Measurements from ENCODE around the gene SLIT1. TPM values are rescaled to one million over a fixed set of nuclear protein-coding genes. Genes with fewer than 3 reads are reported as not detected.

Gene SLIT1
- total RNA-seq, 1 experiment from 2014 or later: not detected

GRCh38 chr10:96973809-96974747 is 211.7 kb downstream of the SLIT1 start:
- Mint-ChIP-seq H3K4me1 (ENCODE audit: insufficient read depth, unreplicated experiment) (no peaks in the 10 kb centered on the region), H3K36me3 (ENCODE audit: insufficient read depth, unreplicated experiment) (peaks cover 11% of the 10 kb centered on the region), H3K27me3 (ENCODE audit: insufficient read depth, unreplicated experiment) (no peaks in the 10 kb centered on the region), H3K27ac (ENCODE audit: low read depth, unreplicated experiment) (no peak overlapping the region), H3K9me3 (ENCODE audit: unreplicated experiment) (no peaks in the 10 kb centered on the region), H3K4me3 (ENCODE audit: unreplicated experiment) (no peak overlapping the region)
- BruUV-seq (replicated peaks): no TSS peak
- POLR2A ChIA-PET: interaction anchor here (0.6 to 1.7 kb wide), 4 partner anchors 8 to 123 kb away, joined by 3 to 5 read pairs (median 3); no protein-coding TSS in a partner anchor
- TF ChIP-seq, protein P1, sequence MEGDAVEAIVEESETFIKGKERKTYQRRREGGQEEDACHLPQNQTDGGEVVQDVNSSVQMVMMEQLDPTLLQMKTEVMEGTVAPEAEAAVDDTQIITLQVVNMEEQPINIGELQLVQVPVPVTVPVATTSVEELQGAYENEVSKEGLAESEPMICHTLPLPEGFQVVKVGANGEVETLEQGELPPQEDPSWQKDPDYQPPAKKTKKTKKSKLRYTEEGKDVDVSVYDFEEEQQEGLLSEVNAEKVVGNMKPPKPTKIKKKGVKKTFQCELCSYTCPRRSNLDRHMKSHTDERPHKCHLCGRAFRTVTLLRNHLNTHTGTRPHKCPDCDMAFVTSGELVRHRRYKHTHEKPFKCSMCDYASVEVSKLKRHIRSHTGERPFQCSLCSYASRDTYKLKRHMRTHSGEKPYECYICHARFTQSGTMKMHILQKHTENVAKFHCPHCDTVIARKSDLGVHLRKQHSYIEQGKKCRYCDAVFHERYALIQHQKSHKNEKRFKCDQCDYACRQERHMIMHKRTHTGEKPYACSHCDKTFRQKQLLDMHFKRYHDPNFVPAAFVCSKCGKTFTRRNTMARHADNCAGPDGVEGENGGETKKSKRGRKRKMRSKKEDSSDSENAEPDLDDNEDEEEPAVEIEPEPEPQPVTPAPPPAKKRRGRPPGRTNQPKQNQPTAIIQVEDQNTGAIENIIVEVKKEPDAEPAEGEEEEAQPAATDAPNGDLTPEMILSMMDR (IDR thresholded peaks at IDR 0.05; ENCODE audit: unreplicated experiment): no peak
- CTCF ChIA-PET: interaction anchor here (0.7 to 1.5 kb wide), 4 partner anchors 63 to 291 kb away, joined by 3 to 6 read pairs (median 4); no protein-coding TSS in a partner anchor
- no peak for DNase-seq (ENCODE audit: unreplicated experiment)
- intact Hi-C loops (cut with micrococcal nuclease): no loop called here

DNA sequence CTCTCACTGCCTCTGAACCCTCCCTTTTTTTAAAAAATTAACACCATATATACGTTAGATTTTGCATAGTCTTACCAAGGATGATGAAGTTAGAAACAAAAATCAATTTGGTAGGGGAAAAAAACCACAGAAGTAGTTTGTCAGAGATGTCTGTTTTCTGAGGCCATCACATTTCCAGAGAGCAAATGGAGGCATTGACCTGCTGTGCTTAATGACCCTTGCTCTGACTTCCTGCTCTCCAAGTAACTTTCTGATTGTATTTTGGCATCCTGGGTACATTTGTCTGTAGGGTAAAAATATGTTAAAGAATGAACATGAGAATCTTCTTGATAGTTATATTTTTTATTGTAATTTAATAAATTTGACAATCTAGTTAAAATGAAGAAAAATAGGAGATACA is 213.5 kb downstream of the SLIT1 start:
- peaks cover 8% of the 10 kb centered on the region for H3K36me3 Mint-ChIP-seq (ENCODE audit: insufficient read depth, unreplicated experiment)
- no peak overlapping the region for H3K4me3 Mint-ChIP-seq (ENCODE audit: unreplicated experiment)
- no peak overlapping the region for H3K27ac Mint-ChIP-seq (ENCODE audit: low read depth, unreplicated experiment)
- H3K4me1 Mint-ChIP-seq (ENCODE audit: insufficient read depth, unreplicated experiment): no peaks in the 10 kb centered on the region
- H3K9me3 Mint-ChIP-seq (ENCODE audit: unreplicated experiment): no peaks in the 10 kb centered on the region
- ChIA-PET CTCF (no interaction called here), POLR2A (no interaction called here)
- no peaks in the 10 kb centered on the region for H3K27me3 Mint-ChIP-seq (ENCODE audit: insufficient read depth, unreplicated experiment)
- TF ChIP-seq, protein P1 (IDR thresholded peaks at IDR 0.05; ENCODE audit: unreplicated experiment): no peak
- BruUV-seq (replicated peaks): no TSS peak
- DNase-seq (ENCODE audit: unreplicated experiment): no peak
- intact Hi-C loops (cut with micrococcal nuclease): no loop called here

GRCh38 chr10:96971324-96971723 is 214.4 kb downstream of the SLIT1 start:
- Mint-ChIP-seq H3K9me3 (ENCODE audit: unreplicated experiment) (no peaks in the 10 kb centered on the region), H3K4me3 (ENCODE audit: unreplicated experiment) (no peak overlapping the region), H3K36me3 (ENCODE audit: insufficient read depth, unreplicated experiment) (peaks cover 8% of the 10 kb centered on the region), H3K27ac (ENCODE audit: low read depth, unreplicated experiment) (no peak overlapping the region), H3K27me3 (ENCODE audit: insufficient read depth, unreplicated experiment) (no peaks in the 10 kb centered on the region), H3K4me1 (ENCODE audit: insufficient read depth, unreplicated experiment) (no peaks in the 10 kb centered on the region)
- no peak for DNase-seq (ENCODE audit: unreplicated experiment)
- POLR2A ChIA-PET: interaction anchor here (0.7 kb wide), 1 partner anchor 11 kb away, joined by 3 read pairs; no protein-coding TSS in a partner anchor
- no TSS peak for BruUV-seq (replicated peaks)
- TF ChIP-seq, protein P1 (IDR thresholded peaks at IDR 0.05; ENCODE audit: unreplicated experiment): no peak
- CTCF ChIA-PET: no interaction called here
- intact Hi-C loops (cut with micrococcal nuclease): no loop called here

DNA sequence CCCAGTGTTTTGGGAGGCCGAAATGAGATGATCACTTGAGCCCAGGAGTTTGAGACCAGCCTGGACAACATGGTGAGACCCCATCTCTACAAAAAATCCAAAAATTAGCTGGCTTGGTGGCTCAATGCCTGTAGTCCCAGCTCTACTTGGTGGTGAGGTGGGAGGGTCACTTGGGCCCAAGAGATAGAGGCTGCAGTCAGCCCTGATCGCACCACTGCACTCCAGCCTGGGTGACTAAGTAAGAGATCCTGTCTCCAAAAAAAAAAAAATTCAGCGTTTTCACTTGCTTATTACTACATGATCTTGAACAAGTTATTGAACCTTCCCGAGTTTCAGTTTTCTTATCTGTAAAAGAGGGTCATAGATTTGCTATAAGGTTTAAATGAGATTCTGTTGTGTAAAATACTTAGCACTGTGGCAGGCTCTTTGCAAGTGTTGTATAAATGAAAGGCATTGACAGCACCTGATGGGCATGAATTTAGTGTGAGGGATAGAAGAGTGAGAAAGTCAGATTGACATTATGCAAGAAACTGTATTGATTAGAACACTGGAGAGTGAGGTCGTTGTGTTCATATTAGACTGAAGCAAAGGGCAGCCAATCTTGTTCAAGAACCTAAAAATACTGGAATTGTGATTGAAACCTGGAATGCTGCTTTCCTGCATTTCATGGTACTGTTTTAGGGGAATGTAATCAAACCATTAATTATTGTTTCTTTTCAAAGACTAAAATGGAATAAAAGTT is 216.9 kb downstream of the SLIT1 start:
- ChIA-PET POLR2A (interaction anchor here (0.7 kb wide), 1 partner anchor 30 kb away, joined by 3 read pairs; no protein-coding TSS in a partner anchor), CTCF (interaction anchor here (0.6 to 0.8 kb wide), 2 partner anchors 101 to 241 kb away, joined by 3 read pairs; no protein-coding TSS in a partner anchor)
- H3K9me3 Mint-ChIP-seq (ENCODE audit: unreplicated experiment): no peaks in the 10 kb centered on the region
- no peaks in the 10 kb centered on the region for H3K4me1 Mint-ChIP-seq (ENCODE audit: insufficient read depth, unreplicated experiment)
- TF ChIP-seq, protein P1 (IDR thresholded peaks at IDR 0.05; ENCODE audit: unreplicated experiment): no peak
- no TSS peak for BruUV-seq (replicated peaks)
- no peak for DNase-seq (ENCODE audit: unreplicated experiment)
- no peak overlapping the region for H3K27ac Mint-ChIP-seq (ENCODE audit: low read depth, unreplicated experiment)
- peaks cover 8% of the 10 kb centered on the region for H3K36me3 Mint-ChIP-seq (ENCODE audit: insufficient read depth, unreplicated experiment)
- intact Hi-C loops (cut with micrococcal nuclease): no loop called here
- no peak overlapping the region for H3K4me3 Mint-ChIP-seq (ENCODE audit: unreplicated experiment)
- H3K27me3 Mint-ChIP-seq (ENCODE audit: insufficient read depth, unreplicated experiment): no peaks in the 10 kb centered on the region

All from MCF 10A (cell line).